GM21367 (cell line): ENCODE data around the gene PIK3C2G.

Experiments
- ATAC-seq: cut with Tn5 transposase; IDR thresholded peaks from one replicate; pipeline ENCODE4 v1.9.1; 2021; ENCODE audit not compliant: unreplicated experiment

Gene PIK3C2G

GRCh38 chr12:18340786-18341185 is 79.5 kb downstream of the PIK3C2G start:
- no peak for ATAC-seq

GRCh38 chr12:18343708-18344107 is 82.4 kb downstream of the PIK3C2G start:
- ATAC-seq: no peak

- no peak for ATAC-seq
Observed at GRCh38 chr12:18345021-18345735, 83.9 kb downstream of the PIK3C2G start.

- no peak for ATAC-seq
Observed at GRCh38 chr12:18352312-18352711, 91.0 kb downstream of the PIK3C2G start.

DNA sequence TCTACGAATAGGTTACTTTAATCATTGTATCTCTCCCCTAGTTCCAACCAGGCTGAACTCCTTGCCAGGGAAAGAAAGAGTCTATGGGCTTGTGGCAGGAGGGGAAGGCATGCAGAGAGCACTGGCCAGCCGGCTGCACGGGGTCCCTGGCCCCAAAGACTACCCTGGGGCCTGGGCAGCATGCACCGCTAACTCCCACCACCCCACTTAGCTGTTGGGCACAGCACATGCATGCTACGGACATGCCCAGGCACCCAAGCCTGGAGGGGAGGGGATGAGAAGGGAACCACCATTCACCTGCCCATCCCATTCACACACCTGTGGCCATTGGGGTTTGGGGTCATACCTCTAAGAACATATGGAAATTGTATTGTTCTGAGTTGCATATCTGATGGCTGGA is 94.1 kb downstream of the PIK3C2G start:
- ATAC-seq: no peak

- ATAC-seq: no peak
Observed at GRCh38 chr12:18358077-18358476, 96.8 kb downstream of the PIK3C2G start.

- no peak for ATAC-seq
Observed at GRCh38 chr12:18358930-18359329, 97.6 kb downstream of the PIK3C2G start.

DNA sequence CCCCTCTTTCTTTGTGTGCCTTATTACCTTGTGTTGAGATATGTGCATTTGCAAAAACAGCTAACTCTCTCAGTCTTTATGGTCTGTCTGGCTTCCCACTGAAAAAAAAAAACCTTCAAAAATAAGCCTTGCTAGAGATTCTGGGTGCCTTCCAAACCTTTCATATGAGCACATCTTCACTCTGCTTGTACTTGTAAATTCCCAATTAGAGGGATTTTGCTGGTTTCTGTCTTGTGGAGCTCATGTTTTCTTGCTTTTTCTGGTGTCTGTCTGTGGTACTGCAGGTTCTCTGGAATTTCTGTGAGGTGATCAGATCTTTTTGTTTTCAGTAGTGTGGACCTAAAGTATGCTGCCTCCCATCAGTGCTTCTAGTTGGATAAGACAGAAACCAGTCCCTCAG is 100.1 kb downstream of the PIK3C2G start:
- ATAC-seq: no peak

DNA sequence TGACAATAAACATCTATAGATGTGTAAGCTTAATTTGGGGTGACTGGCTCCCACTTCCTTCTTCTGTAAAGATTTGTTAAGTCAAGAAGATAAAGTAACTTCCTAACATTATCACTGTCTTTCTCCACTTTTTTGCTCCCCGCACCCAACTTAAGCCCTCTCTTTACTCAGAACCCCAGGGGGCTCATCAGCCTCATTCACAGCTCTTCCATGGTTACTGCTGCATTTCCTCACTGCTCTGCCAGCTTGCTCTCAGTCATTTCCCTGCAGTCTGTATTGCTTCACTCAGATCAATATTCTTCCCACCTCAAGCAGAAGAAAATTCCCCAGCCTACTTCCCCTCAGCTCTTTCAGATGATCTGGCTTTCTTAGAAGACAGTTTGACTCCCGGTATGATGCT is 102.0 kb downstream of the PIK3C2G start:
- no peak for ATAC-seq

DNA sequence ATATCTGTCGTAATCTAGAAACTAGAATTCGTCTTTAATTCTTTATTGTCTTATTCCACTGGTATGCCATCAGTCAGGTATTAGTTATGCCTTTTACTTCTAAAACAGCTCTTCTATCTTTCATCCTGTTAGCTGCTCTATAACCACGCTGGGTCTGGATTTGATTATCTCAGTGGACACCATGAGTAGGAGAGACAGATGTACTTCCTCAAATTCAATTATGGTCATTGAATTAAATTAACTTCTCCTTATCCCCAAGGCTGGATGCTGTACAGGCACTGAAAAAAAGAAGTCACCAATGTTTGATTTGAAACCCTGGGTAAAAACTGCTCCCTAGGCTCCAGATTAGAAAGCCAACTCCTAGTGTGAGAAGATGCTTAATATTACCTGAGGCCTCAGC is 107.3 kb downstream of the PIK3C2G start:
- ATAC-seq: no peak

DNA sequence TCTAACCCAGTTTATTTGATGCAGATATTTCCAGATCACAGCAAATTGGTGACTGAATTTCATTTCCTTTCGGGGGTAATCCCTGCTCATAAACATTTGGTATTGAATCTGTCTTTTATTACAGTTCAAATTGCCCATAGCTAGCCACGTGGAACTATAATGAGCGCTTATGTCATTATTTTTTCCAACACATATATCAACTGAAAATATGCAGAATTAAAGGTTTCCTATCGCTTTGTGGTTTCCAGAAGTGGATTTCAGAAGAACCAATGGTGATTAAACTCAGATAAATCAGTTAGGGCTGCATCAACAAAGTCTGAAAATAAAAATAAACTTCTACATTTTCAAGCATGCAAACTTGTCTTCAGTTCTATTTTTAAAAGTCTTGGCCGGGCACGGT is 111.9 kb downstream of the PIK3C2G start:
- no peak for ATAC-seq

DNA sequence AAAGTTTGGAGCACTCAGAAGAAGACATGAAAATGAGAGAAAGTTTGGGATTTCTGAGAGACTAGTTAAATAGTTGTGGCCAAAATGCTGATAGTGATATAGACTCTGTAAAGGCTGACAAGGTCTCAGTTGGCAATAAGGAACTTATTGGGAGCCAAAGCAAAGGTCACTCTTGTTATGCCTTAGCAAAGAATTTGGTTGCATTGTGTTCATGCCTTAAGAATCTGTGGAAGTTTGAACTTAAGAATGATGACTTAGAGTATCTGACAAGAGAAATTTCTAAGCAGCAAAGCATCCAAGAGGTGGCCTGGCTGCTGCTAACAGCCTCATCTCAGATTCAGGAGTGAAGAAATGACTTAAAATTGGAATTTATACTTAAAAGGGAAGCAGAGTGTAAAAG is 113.8 kb downstream of the PIK3C2G start:
- ATAC-seq: no peak

- no peak for ATAC-seq
Observed at GRCh38 chr12:18375583-18375982, 114.3 kb downstream of the PIK3C2G start.

DNA sequence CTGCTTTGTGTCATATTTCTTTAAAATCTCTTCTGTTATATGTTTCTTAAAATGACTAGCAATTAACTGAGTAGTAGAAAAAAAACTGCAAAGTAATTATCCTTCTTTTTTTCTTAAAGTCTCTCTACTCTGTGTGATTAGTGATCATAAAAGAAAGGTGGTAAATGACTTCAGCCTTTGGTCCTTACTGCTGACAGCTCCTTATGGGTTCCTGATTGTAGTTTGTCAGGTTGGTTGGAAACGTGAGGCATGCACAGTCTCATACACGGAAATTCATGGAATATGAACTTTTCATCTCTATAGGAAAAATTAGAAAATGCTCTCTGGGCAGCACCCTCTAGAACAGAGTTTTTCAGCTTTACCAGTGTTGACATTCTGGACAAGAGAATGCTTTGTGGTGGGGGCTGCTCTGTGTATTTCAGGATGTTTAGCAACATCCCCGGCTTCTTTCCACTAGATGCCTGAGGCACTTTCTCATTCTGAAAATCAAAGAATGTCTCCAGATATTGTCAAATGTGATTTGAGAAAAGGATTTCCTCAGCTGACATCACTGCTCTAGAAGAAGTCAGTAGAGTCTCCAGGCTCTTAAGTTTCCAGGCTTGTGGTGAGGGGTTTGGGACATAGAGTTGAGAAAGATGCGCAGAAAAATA is 121.0 kb downstream of the PIK3C2G start:
- ATAC-seq: no peak

DNA sequence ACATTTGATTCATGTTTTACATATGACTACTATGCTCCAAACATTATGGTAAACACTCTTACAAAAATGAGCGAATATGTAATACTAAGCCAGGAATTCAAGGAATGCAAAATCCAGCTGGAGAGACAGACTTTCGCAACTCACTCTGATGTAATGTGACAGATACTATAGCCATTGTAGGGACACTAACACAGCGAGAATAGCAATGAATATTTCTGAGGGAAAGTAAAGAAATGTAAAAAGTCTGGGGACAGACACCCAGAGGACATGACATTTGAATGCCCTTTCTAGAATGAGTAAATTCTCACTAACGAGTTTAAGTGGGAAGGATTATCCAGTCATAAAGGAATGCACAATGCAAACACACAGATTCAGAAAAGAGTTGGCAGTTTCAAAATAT is 121.9 kb downstream of the PIK3C2G start:
- no peak for ATAC-seq

DNA sequence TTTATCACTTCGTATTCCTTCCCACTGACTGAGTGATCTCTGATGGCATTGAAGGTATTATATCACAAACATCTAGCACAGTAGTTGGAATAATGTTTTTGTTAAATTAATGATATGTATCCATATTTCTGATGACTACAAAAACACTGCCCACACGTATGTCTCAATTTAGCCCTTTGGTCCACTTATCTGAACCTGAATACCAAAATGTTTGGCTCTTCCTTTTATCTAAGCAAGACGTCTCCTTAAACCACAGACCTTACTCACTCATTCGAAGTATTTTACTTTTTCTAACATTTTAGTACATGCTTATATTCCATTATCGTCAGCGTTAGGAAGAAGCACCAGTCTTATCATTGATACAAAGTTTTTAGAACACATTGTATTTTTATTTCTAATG is 126.4 kb downstream of the PIK3C2G start:
- ATAC-seq: no peak

DNA sequence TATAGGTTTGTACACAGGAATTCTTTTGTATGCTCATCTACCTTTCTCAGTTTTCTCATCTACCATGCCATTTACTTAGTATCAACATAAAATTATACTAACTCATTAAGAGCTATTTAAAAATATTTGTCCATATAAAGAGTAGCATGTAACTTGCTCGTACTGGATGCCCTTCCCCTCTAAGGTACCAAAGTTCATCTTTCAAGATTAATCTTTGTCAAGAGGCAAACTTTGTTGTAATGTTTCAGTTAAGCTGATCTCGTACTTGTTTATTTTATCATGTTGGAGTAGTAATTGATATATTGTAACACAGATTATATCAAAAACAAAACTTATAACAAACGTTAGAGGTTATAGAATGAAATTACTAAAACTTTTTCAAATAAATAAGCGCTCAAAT is 128.5 kb downstream of the PIK3C2G start:
- ATAC-seq: no peak

DNA sequence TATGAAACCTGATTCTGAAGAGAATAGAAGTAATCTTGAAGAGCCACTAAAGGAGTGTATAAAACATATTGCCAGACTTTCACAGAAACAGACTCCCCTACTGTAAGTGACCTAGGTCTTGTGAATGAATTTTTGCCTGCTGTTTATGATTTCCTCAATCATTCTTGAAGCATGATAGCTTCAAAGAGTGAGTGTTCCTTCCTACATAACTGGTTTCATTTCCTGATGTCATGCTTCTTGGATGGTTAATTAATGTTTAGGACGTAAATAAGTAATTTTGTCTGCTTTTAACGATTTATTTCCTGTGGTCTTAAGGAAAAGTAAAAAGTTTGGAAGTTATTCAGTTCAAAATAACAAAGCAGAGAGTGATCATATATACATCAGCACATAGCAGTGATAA is 129.8 kb downstream of the PIK3C2G start:
- ATAC-seq: no peak

- ATAC-seq: no peak
Observed at GRCh38 chr12:18394742-18395141, 133.4 kb downstream of the PIK3C2G start.

GRCh38 chr12:18400186-18400585 is 138.9 kb downstream of the PIK3C2G start:
- ATAC-seq: no peak

DNA sequence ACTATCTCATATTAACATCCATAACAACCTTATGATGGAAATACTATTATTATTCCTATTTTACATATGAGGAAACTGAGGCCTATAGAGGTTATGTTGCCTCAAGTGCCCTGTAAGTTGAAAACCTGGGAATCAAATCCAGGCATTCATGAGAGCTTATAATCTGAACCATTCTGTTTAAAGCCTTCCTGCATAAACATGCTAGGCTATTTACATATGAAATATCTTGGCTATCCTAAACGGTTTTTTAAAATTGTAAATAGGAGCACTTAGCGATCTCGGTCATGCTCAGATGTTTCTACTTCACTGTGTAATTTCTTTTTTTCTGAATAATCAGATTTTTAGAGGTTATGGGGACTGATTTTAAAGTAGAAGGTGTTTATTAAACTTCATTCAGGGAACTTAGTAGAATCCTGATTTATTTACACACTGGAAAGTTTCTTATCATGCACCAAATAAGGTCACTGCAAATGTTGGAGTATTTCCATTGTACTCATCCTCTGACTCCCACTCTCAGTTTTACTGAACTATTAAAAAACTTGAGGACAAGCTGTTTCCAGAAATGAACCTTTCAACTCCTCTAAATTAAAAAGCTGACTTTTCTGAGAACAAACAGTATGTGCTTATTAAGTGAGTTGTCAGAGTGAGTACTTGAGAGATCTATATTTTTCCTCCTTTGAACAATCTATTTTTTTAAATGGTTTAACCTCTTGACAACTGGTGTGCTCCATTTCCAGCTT is 141.7 kb downstream of the PIK3C2G start:
- ATAC-seq: no peak

DNA sequence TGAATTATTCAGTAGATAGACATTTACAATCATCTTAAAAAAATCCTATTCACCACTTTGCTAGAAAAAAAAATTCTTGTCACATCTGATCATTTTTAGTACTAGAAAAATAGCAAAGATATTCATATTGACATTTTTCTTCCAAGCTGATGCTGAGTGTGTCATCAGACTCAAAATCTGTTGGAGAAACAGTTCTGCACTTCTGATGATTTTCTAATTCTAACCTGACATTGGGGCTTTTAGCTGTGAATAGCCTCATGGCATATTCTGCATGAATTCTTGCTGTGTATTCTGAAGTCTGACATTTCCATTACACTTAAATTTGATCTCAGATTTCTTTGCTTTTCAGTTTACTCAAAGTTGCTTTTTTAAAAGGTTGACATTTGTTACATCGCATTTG is 150.1 kb downstream of the PIK3C2G start:
- no peak for ATAC-seq
